Erythroblast (primary cell): ENCODE results near the gene SMKR1.
A peak's percentile ranks its signal among the peaks of the same experiment; 100 is the strongest.

Experiments
- DNase-seq, 2 experiments: peaks; one replicate each; lab custom pipeline; 2025; lab: John Stamatoyannopoulos, UW
- GATA1 ChIP-seq: IDR thresholded peaks from 2 replicates; pipeline ENCODE4 v1.6.1; 2011; ENCODE audit warnings: low read depth, mild to moderate bottlenecking, control low read depth, low read length, moderate library complexity
- POLR2A ChIP-seq: IDR thresholded peaks from 2 replicates; pipeline ENCODE4 v1.6.1; 2011; ENCODE audit warnings: mild to moderate bottlenecking, low read length

SMKR1 gene

DNA sequence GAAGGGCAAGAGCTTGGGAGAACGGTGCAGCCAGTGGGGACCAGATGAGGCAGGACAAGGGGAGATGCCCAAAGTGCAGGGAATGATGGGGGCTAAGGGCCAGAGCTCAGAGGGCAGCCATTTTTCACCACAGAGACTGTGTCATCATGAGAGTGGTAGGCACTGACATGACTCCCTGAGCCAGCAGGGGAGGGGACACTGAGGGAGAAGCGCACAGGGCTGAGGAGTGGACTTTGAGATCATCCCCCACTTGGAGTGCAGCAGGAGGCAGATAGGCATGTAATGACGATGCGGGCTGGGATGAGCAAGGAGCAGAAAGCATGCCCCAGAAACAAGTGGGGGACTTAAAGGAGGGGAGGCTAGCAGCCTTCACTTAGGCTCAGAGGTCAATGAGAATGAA, 5.2 kb upstream of the SMKR1 start:
- TF ChIP-seq POLR2A (no peak), GATA1 (no peak)
- DNase-seq = no peak

DNA sequence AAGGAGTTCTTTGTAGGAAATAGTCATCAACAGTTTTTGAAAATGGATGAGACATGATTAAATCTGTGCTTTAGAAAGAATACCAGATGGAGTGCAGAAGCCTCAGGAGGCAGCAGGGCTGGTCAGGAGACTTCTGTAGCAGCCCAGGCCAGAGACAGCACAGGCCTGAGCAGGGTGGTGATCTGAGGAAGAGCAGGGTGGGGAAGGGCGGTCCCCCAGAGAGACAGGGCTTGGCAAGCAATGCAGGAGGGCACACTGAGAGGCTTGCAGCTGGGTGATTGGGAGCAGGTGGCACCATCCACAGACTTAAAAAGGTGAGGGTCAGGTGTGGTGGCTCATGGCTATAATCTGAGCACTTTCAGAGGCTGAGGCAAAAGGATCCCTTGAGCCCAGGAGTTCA, 4.3 kb upstream of the SMKR1 start:
- TF ChIP-seq GATA1 (no peak), POLR2A (no peak)
- DNase-seq = no peak

DNA sequence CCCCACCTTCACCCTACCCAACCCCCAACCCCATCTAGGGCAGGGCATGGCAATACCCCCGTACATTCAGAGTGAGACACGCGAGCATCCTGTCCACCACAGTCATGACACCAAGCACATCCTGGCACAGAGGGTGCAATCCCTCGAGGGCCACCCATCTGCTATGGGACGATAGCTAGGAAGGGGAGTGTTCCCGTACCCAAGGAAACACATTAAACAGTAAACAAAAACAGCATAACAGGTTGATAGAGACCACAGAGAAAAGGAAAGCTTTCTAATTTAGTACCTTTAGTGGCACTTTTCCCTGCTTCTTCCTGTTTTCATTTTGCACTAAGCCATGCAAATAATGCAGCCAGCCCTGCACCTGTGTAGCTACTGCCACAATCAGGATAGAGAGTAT, 2.3 kb upstream of the SMKR1 start:
- no peak for DNase-seq
- no peak for TF ChIP-seq GATA1

DNA sequence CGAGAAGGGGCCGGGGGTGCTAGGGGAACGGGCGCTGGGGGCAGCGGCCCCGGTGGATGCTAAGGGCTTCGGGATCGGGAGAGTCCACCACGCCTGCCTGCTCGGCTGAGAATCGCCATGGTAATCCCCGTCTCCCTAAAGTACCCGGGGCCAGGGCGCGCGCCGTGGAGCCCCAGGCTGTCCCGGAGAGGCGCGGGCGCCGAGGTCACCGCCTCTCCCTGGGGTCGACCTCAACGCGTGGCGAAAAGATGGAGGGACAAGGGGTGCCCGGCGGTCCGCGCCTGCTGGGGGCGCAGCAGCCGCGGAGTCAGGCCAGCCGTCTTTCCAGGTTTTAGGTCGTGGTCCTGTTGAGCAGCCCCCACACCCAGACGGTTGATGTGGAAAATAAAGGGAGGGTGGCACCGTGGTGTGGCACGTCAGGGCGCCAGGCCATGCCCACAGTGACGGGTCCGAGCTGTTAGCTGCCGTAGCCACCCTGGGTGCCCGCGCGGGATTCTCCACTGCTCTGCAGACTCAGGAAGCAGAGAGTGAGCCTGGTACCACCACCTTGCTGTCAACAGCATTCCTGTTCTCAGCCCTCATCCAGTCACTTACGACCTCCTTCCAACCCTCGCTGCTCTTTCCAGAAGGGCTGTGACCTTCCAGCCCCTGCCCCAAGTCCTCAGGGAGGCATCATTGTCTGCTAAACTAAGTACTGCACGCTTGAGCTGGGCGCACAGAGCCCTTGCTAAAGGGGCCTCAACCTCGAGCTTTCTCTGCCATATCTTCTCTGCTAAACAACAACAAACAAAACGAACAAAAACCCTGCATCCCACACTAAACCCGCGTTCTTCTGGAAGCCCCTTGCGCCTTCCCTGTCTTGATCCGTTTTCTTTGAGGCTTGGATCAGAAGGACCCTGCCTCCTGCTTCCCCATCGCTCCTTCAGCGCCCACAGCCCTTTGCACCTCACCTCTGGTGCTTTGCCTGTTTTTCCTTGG, 666 bp downstream of the SMKR1 start:
- TF ChIP-seq GATA1 (no peak), POLR2A (no peak)
- no peak for DNase-seq

DNA sequence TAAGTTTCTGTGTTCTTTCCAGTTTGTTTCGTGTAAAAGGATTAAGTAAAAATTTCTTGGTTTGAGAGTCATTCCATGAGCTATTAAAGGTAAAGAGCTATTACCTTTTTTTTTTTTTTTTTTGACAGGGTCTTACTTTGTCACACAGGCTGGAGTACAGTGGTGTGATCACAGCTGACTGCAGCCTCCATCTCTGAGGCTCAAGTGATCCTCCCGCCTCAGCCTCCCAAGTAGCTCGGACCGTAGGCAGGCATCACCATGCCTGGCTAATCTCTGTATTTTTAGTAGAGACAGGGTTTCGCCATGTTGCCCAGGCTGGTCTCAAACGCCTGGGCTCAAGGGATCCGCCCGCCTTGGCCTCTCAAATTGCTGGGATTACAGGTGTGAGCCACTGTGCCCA, 1.4 kb downstream of the SMKR1 start:
- TF ChIP-seq GATA1 (no peak), POLR2A (no peak)
- no peak for DNase-seq

DNA sequence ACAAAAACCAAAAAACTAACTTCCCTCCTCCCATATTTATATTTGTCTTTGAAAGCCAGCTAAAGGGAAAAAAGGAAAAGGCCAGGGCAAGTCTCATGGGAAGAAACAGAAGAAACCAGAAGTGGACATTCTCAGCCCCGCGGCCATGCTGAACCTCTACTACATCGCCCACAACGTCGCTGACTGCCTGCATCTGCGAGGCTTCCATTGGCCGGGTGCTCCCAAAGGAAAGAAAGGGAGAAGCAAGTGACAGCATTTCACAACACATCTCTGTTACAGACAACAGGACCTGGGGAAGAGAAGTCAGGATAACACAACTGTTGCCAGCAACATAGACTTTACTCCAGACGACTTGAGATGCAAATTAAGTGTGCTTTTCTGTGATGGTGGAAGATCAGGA, 9.9 kb downstream of the SMKR1 start:
- DNase-seq = no peak
- no peak for TF ChIP-seq POLR2A
- no peak for TF ChIP-seq GATA1

DNA sequence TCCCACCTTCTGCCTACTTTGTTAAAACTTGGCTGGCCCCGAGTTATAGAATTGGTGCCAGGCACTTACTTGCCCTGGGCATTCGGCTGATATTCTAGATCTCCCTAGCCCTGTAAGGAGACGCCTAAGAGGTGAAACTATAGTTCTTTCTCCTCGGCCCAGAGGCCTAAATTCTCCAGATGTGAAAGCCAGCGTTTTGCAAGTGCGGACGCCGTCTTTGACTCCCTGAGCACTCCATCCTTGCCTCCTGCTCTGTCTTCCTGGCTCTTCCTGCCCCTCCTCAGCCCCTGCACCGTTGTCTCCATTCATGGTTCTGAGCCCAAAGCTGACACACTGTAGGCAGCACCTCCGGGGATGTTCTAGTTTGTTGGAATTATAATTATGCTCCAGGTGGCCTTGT, 11.2 kb downstream of the SMKR1 start:
- TF ChIP-seq POLR2A = no peak
- no peak for TF ChIP-seq GATA1
- DNase-seq = no peak

DNA sequence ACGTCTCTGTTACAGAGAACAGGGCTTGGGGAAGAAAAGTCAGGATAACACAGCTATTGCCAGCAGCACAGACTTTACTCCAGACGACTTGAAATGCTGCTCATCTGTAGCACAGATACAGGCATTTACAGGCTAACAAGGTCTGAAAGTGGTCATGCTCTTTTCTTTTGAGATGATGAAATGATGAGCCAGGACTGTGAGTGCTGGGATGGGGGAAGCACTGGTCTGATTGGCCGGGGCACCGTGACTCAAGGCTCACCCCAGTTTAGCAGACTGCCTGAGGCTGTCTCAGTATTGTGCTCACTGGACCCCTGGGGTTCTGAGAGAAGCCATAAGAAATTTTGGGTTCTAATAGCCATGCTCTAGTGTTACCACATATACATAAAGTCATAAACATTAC, 12.4 kb downstream of the SMKR1 start:
- no peak for DNase-seq
- no peak for TF ChIP-seq POLR2A

DNA sequence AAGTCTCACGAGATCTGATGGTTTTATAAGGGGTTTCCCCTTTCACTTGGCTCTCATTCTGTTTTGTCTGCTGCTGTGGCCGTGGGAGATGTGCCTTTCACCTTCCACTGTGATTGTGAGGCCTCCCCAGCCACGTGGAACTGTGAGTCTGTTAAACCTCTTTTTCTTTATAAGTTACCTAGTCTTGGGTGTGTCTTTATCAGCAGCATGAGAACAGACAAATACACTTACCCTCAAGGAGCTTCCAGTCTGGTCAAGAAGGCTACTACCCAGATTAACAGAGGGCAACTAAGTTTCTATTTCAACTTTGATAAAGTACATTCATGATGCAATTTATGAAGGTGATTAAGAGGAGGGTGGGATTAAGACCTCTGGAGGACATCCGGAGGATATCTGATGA, 13.1 kb downstream of the SMKR1 start:
- TF ChIP-seq POLR2A = no peak
- no peak for TF ChIP-seq GATA1
- no peak for DNase-seq

DNA sequence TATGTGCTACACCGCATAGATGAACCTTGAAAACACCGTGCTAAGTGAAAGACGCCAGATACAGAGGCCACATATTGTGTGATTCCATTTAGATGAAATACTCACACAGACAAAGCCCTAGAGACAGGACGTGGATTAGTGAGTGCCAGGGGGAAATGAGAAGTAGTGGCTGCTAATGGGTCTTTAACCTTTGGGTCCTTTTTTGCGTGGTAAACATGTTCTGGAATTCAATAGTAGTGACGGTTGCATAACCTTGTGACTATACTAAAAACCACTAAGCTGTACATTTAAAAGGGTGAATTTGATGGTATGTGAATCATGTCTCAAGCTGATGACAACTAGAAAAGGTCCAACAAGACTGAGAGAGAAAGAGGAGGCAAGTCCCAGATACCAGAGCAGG, 15.6 kb downstream of the SMKR1 start:
- no peak for TF ChIP-seq GATA1
- no peak for TF ChIP-seq POLR2A
- DNase-seq = no peak

DNA sequence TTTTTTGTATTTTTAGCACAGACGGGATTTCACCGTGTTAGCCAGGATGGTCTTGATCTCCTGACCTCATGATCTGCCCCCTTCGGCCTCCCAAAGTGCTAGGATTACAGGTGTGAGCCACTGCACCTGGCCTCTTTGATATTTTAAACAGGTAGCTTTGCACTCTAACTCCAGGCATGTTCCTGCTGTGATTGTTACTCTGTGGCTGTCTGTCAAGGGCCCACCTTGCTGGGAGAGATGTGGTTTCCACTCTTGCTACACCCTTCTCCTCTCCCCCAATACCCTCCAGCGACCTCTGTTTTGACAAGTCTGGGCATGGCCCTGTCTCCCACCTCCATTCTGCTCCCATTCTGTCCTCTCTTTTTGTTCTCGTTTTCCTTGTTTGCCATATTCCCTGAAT, 17.1 kb downstream of the SMKR1 start:
- TF ChIP-seq GATA1 (no peak), POLR2A (no peak)
- DNase-seq = no peak

DNA sequence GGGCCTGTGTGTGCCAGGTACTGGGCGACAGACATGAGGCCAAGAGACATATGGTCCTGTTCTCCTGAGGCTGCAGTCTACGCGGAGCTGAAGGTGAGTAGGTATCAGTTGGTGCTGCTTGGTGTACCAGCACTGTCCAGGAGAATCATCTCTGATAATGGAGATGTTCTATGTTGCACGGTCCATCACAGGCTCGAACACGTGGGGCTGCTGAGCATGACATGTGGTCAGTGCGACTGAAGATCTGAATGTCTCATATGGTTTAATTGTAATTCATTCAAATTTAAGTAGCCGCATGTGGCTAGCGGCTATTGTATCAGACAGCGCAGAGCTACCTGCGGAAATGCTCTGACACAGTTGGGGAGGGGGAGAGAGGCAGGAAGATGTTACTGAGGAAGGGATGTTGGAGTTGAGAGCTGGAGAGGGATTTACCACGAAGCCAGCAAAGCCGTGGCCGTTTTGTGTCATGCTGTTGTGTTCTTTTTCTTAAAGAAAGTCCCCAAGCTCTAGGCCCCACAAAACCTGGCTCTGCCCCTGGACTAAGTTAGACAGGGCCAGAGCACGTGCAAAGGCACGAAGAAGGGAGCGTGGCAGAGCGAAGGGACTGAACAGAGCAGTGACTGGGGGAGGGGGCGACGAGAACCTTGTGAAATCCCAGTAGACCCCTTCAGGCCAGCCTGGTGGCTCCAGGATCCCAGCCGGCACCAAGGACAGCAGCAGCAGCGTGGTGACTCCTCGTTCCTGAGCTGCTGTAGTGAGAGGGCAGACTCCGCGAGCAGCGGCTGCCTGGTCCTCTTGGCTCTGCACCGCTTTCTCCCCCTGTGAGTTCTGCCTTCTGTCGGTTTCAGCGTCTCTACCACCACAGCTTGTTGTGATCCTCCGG, 20.0 kb downstream of the SMKR1 start:
- no peak for TF ChIP-seq GATA1
- TF ChIP-seq POLR2A = no peak
- no peak for DNase-seq

DNA sequence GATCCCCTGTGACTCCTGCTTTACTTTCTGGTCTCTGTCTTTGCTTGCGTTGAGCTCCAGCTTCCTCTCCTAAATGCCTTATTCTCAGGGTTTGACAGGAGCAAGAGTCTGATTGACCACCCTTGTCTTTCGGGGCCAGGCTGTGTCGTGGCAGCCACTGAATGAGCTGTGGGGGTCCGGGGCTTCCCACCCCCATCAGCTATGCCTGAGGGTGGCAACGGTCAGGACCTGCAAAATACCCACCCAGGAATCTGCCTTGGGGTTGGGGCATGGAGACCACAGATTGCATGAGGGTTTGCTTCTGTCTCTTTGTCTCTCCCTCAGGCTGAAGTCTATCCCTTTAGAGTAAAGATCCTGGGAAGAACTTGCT, 20.6 kb downstream of the SMKR1 start:
- TF ChIP-seq POLR2A (no peak), GATA1 (no peak)
- no peak for DNase-seq

DNA sequence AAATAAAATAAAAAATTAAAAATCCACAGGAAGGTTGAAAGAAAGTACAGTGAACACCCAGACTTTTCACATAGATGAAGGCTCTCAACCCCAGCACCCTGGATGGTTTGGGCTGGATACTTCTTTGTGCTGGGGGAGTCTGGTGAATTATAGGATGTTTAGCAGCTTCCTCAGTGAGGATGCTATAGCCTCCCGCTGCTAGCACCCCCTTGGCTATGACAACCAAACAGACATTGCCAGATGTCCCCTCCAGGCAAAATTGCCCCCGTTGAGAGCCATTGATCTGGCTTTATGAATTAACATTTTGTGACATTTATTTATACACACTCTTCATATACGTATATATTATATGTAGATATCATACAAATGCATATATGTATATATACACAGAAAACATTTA, 21.6 kb downstream of the SMKR1 start:
- TF ChIP-seq POLR2A (no peak), GATA1 (no peak)
- DNase-seq = no peak

DNA sequence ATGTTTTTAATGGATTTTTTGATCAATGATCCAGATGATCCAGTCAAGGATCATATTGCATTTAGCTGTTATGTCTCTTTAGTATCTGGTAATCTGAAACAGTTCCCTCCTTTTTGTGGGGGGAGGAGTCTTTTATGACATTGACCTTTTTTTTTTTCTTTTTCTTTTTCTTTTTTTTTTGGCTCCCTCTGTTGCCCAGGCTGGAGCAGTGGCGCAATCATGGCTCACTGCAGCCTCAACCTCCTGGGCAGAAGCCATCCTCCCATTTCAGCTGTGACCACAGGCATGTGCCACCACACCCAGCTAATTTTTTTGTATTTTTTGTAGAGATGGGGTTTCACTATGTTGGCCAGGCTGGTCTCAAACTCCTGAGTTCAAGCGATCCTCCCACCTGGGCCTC, 22.1 kb downstream of the SMKR1 start:
- peak in 1 of 2 experiments; percentile 12 for DNase-seq
